ENCODE measurements around the gene TSSK3.
A peak's percentile ranks its signal among the peaks of the same experiment; 100 is the strongest.

TSSK3 gene, protein sequence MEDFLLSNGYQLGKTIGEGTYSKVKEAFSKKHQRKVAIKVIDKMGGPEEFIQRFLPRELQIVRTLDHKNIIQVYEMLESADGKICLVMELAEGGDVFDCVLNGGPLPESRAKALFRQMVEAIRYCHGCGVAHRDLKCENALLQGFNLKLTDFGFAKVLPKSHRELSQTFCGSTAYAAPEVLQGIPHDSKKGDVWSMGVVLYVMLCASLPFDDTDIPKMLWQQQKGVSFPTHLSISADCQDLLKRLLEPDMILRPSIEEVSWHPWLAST

DNA sequence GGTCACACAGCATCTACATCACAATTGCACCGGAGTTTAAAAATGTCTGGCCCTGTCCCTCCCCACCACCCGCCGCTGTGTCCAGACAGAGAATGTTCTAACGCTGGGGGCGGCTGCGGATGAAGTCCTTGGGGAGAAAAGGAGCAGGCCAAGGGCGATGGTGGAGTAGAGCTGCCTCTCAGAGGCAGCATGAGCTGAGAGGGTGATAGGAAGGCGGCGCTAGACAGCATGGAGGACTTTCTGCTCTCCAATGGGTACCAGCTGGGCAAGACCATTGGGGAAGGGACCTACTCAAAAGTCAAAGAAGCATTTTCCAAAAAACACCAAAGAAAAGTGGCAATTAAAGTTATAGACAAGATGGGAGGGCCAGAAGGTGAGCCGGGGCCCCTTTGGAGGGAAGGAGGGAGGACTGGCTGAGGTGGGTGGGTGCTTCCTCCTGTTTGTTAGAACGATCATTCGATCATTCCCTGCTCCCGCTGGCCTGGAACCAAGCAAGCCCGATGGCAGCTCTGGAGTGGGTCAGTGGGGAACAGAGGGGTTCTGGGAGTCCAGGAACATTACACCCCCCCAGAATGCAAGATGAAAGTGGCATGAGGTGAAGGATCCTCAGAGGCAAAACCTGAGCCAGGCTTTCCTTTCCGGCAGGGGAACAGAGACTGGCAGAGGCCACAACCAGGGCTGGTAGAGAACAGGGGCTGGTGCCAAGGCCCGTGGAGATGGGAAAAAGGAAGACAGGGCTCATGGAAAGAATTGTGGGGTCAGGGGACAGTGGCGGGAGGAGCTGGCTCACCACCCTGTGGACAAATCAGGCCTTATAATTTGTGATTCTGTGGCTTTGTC lies at the start of gene TSSK3, which contains the start of gene FAM229A:
TSSK3 (plus strand) TSS at position 66 of the 840 bp plus-strand sequence; CDS start at position 229, 163 bp downstream.
FAM229A (minus strand) TSS at position 12 of the 840 bp plus-strand sequence. CDS start 394 bp downstream, outside the sequence.
- no peak for DNase-seq

DNA sequence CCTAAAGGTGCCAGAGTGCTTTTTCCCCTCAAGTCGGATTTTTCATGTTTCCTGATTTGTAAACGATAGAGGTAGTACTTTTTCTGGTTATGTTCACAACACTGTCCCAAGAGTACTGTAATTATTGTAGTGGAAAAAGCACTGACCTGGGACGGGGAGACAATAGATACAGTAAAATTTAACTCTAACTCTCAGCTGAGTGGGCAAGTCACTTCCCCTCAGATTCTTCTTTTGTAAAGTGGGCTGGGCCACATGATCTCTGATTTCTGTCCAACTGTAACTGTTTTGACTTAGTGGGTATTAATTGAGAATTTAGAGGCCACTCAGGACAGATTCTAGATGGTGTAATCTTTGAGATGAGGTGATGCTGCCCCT lies 45.4 kb upstream of the TSSK3 start:
- no peak for DNase-seq

- no peak for DNase-seq
These were observed 44.0 kb upstream of the TSSK3 start for GRCh38 chr1:32318127-32318869.

- peak; percentile 14 for DNase-seq
These were observed 40.5 kb upstream of the TSSK3 start for GRCh38 chr1:32321712-32322291.

DNA sequence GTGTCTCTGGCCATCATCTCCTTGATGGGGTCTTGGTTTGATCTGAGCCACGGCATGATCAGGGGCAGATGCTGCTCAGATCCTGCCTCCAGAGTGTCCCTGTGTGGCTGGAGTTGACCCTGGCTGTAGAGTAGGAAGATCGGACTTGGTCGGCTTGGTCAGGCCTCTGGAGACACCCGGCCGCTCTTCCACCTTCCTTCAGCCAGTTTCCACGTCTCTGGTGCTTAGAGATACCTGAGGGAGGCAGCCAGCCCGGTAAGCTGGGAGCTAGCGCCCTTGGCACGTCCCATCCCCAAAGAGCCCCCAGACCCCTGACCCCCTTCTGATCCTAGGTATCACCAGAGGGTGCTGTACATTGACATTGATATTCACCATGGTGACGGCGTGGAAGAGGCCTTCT lies 35.1 kb upstream of the TSSK3 start:
- no peak for DNase-seq

- no peak for DNase-seq
These were observed 32.3 kb upstream of the TSSK3 start for GRCh38 chr1:32329931-32330466.

GRCh38 chr1:32330558-32331151 lies 31.7 kb upstream of the TSSK3 start:
- DNase-seq = no peak

DNA sequence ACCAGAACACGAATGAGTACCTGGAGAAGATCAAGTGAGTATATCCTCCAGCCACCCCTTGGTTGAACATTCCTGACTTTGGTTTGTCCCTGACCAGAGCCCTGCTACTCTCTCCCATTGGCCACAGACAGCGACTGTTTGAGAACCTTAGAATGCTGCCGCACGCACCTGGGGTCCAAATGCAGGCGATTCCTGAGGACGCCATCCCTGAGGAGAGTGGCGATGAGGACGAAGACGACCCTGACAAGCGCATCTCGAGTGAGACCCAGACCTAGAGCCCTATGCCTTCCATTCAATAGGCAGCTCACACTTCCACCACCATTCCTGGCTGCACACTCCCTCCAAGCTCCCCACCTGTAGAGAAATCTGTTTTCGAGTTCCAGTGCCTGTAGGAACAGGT lies 30.8 kb upstream of the TSSK3 start:
- DNase-seq = no peak

- no peak for DNase-seq
These were observed 29.9 kb upstream of the TSSK3 start for GRCh38 chr1:32332290-32333079.

- no peak for DNase-seq
These were observed 28.9 kb upstream of the TSSK3 start for GRCh38 chr1:32333251-32333963.

DNA sequence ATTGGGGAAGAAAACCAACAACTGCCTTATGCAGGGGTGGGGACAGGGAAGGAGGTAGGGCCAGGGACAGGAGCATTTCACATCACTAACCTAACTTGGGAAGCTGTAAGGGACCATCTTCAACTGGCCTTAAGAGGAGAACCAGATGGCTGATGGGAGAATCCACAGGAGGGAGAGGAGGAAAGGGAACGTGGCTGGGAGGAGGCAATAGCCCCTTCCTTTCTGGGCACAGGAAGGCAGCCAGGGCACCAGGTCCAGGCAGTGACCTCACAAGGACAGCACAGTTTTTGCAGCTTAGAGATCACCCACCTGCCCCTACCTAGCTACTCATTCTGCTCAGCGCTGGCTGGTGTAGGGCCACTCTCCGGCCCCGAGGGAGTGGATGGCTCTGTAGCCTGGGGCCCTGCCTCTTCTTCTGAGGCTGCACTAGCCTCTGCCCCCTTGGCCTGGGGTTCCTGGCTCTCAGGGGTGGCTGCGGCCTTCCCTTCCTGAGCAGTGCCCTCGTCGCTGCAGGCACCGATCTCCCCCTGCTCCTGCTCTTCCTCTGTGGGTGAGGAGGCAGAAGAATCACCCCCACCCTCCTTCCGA lies 28.0 kb upstream of the TSSK3 start:
- no peak for DNase-seq

- peak; percentile 60 for DNase-seq
These were observed 27.3 kb upstream of the TSSK3 start for GRCh38 chr1:32334864-32335534.

DNA sequence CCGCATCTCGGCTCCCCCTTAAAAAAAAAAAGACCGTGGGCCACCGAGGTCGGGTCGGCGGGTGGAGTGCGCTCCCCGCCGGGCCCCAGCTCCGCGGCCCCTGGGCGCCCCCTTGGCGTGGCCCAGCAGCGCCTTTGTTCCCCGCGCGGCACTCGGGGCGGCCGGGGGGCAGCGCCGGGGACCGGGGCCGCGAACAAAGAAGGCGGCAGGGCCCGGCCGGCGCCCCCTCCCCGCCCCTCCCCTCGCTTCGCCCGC lies 26.9 kb upstream of the TSSK3 start:
- DNase-seq = no peak

- DNase-seq = peak; percentile 79
These were observed 26.3 kb upstream of the TSSK3 start, which contains the start of gene MARCKSL1 for GRCh38 chr1:32335790-32336590. TSS of gene MARCKSL1 (minus strand) at chr1:32336233. CDS start at chr1:32336033, 200 bp downstream.

- no peak for DNase-seq
These were observed 25.8 kb upstream of the TSSK3 start for GRCh38 chr1:32336591-32336932.

DNA sequence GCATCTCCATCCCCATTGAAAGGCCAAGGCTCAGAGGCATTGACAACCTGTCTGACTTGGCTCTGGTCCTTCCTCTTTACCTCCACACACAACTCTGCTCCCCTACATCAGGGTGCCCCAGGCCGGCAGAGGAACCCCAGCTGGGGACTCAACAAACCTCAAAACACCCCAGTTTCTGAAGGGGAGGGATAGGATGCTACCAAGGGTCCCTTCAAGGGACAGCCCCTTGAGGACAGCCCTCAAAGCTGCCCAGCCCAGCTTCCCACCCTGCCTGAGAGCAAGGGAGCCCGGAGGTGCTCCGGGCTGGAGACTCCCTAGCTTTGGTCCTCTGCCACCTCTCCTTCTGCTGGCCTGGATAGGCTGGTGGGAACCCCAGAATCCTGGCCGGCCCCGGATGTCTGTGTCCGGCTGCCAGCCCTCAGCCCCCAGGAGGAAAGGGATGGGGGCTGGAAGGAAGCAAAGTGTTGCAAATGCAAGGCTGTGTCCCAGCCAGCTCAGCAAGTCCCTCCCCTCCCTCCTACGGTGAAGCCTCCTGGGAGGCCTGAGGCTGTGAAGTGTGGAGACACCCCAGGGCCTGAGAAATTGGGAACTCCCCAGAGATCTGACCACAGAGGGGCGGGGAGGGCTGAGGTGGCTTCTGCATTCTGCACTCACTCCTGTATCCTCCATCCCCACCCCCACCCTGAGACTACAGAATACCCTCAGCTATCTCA lies 25.2 kb upstream of the TSSK3 start:
- peak; percentile 16 for DNase-seq

GRCh38 chr1:32337855-32338636 lies 24.3 kb upstream of the TSSK3 start:
- DNase-seq = no peak
